ENCODE measurements around the gene TSC22D2.
"Not testable (repeated sequence)": the region's sequence is repeated elsewhere in the genome, so short reads cannot be mapped to it uniquely, and the experiment has no call there.

Gene TSC22D2

GRCh38 chr3:150469931-150470740 lies 62.0 kb downstream of the TSC22D2 start:
- Histone ChIP-seq H3K27ac (ENCODE audit: low read length) (no peak overlapping the region), H3K36me3 (ENCODE audit: insufficient read depth, low read depth, low read length) (no peaks in the 10 kb centered on the region), H3K4me1 (ENCODE audit: insufficient read depth, low read length) (peaks cover 4% of the 10 kb centered on the region; the same call in 1 of the 2 replicates)

GRCh38 chr3:150472421-150472820 lies 64.3 kb downstream of the TSC22D2 start:
- Histone ChIP-seq H3K9me3 (ENCODE audit: insufficient read depth, low read depth, low read length) (no peaks in the 10 kb centered on the region), H3K36me3 (ENCODE audit: insufficient read depth, low read depth, low read length) (no peaks in the 10 kb centered on the region), H3K27me3 (ENCODE audit: insufficient read depth, low read length) (no peaks in the 10 kb centered on the region), H3K4me1 (ENCODE audit: insufficient read depth, low read length) (peaks cover 4% of the 10 kb centered on the region; the same call in 1 of the 2 replicates), H3K9ac (ENCODE audit: low read depth, low read length) (no peak overlapping the region; the same call in 1 of the 2 replicates), H3K27ac (ENCODE audit: low read length) (no peak overlapping the region), H3K4me3 (ENCODE audit: low read length) (no peak overlapping the region)

More at GRCh38 chr3:150469931-150470740, 62.0 kb downstream of the TSC22D2 start:
- H3K4me3 ChIP-seq (ENCODE audit: low read length), result no peak overlapping the region
- no peaks in the 10 kb centered on the region for H3K27me3 ChIP-seq (ENCODE audit: insufficient read depth, low read length)
- no peaks in the 10 kb centered on the region for H3K9me3 ChIP-seq (ENCODE audit: insufficient read depth, low read depth, low read length)
- no peak overlapping the region for H3K9ac ChIP-seq (ENCODE audit: low read depth, low read length)

- H3K36me3 ChIP-seq (ENCODE audit: insufficient read depth, low read depth, low read length); H3K4me3 ChIP-seq (ENCODE audit: low read length); H3K27me3 ChIP-seq (ENCODE audit: insufficient read depth, low read length); H3K27ac ChIP-seq (ENCODE audit: low read length); H3K4me1 ChIP-seq (ENCODE audit: insufficient read depth, low read length); H3K9ac ChIP-seq (ENCODE audit: low read depth, low read length); H3K9me3 ChIP-seq (ENCODE audit: insufficient read depth, low read depth, low read length): not testable (repeated sequence)
These were observed 65.1 kb downstream of the TSC22D2 start for GRCh38 chr3:150473161-150473560.

GRCh38 chr3:150479370-150479769 lies 71.3 kb downstream of the TSC22D2 start:
- no peaks in the 10 kb centered on the region for H3K36me3 ChIP-seq (ENCODE audit: insufficient read depth, low read depth, low read length)
- H3K4me1 ChIP-seq (ENCODE audit: insufficient read depth, low read length), result no peaks in the 10 kb centered on the region
- no peak overlapping the region for H3K27ac ChIP-seq (ENCODE audit: low read length)
- H3K27me3 ChIP-seq (ENCODE audit: insufficient read depth, low read length), result no peaks in the 10 kb centered on the region
- no peak overlapping the region for H3K9ac ChIP-seq (ENCODE audit: low read depth, low read length)
- no peaks in the 10 kb centered on the region for H3K9me3 ChIP-seq (ENCODE audit: insufficient read depth, low read depth, low read length)
- H3K4me3 ChIP-seq (ENCODE audit: low read length), result no peak overlapping the region

- H3K4me3 ChIP-seq (ENCODE audit: low read length), result no peak overlapping the region
- H3K36me3 ChIP-seq (ENCODE audit: insufficient read depth, low read depth, low read length), result no peaks in the 10 kb centered on the region
- H3K4me1 ChIP-seq (ENCODE audit: insufficient read depth, low read length), result no peaks in the 10 kb centered on the region
- no peak overlapping the region for H3K9ac ChIP-seq (ENCODE audit: low read depth, low read length)
- H3K9me3 ChIP-seq (ENCODE audit: insufficient read depth, low read depth, low read length), result no peaks in the 10 kb centered on the region
- H3K27me3 ChIP-seq (ENCODE audit: insufficient read depth, low read length), result no peaks in the 10 kb centered on the region
- no peak overlapping the region for H3K27ac ChIP-seq (ENCODE audit: low read length)
These were observed 72.8 kb downstream of the TSC22D2 start for GRCh38 chr3:150480877-150481276.

- H3K4me3 ChIP-seq (ENCODE audit: low read length), result no peak overlapping the region
- no peaks in the 10 kb centered on the region for H3K4me1 ChIP-seq (ENCODE audit: insufficient read depth, low read length)
- no peaks in the 10 kb centered on the region for H3K27me3 ChIP-seq (ENCODE audit: insufficient read depth, low read length)
- H3K9ac ChIP-seq (ENCODE audit: low read depth, low read length), result no peak overlapping the region
- H3K36me3 ChIP-seq (ENCODE audit: insufficient read depth, low read depth, low read length), result no peaks in the 10 kb centered on the region
- H3K27ac ChIP-seq (ENCODE audit: low read length), result no peak overlapping the region
- H3K9me3 ChIP-seq (ENCODE audit: insufficient read depth, low read depth, low read length), result peaks cover 5% of the 10 kb centered on the region
These were observed 75.1 kb downstream of the TSC22D2 start for GRCh38 chr3:150483226-150483625.

- H3K27me3 ChIP-seq (ENCODE audit: insufficient read depth, low read length), result no peaks in the 10 kb centered on the region
- no peak overlapping the region for H3K9ac ChIP-seq (ENCODE audit: low read depth, low read length)
- H3K4me1 ChIP-seq (ENCODE audit: insufficient read depth, low read length), result no peaks in the 10 kb centered on the region
- H3K27ac ChIP-seq (ENCODE audit: low read length), result no peak overlapping the region
- H3K9me3 ChIP-seq (ENCODE audit: insufficient read depth, low read depth, low read length), result peaks cover 5% of the 10 kb centered on the region
- H3K36me3 ChIP-seq (ENCODE audit: insufficient read depth, low read depth, low read length), result no peaks in the 10 kb centered on the region
- no peak overlapping the region for H3K4me3 ChIP-seq (ENCODE audit: low read length)
These were observed 76.3 kb downstream of the TSC22D2 start for GRCh38 chr3:150484410-150484809.

GRCh38 chr3:150488867-150489266 lies 80.8 kb downstream of the TSC22D2 start:
- Histone ChIP-seq H3K27ac (ENCODE audit: low read length) (no peak overlapping the region), H3K4me1 (ENCODE audit: insufficient read depth, low read length) (no peaks in the 10 kb centered on the region), H3K4me3 (ENCODE audit: low read length) (no peak overlapping the region), H3K36me3 (ENCODE audit: insufficient read depth, low read depth, low read length) (no peaks in the 10 kb centered on the region), H3K9ac (ENCODE audit: low read depth, low read length) (no peak overlapping the region), H3K27me3 (ENCODE audit: insufficient read depth, low read length) (no peaks in the 10 kb centered on the region), H3K9me3 (ENCODE audit: insufficient read depth, low read depth, low read length) (peaks cover 5% of the 10 kb centered on the region)

- Histone ChIP-seq H3K4me1 (ENCODE audit: insufficient read depth, low read length) (no peaks in the 10 kb centered on the region), H3K9me3 (ENCODE audit: insufficient read depth, low read depth, low read length) (peaks cover 5% of the 10 kb centered on the region), H3K27ac (ENCODE audit: low read length) (no peak overlapping the region), H3K9ac (ENCODE audit: low read depth, low read length) (no peak overlapping the region), H3K36me3 (ENCODE audit: insufficient read depth, low read depth, low read length) (no peaks in the 10 kb centered on the region), H3K27me3 (ENCODE audit: insufficient read depth, low read length) (no peaks in the 10 kb centered on the region), H3K4me3 (ENCODE audit: low read length) (no peak overlapping the region)
These were observed 82.3 kb downstream of the TSC22D2 start for GRCh38 chr3:150490277-150490986.

GRCh38 chr3:150494411-150494977 lies 86.4 kb downstream of the TSC22D2 start:
- Histone ChIP-seq H3K4me3 (ENCODE audit: low read length) (no peak overlapping the region), H3K27me3 (ENCODE audit: insufficient read depth, low read length) (no peaks in the 10 kb centered on the region), H3K27ac (ENCODE audit: low read length) (no peak overlapping the region), H3K9ac (ENCODE audit: low read depth, low read length) (no peak overlapping the region), H3K9me3 (ENCODE audit: insufficient read depth, low read depth, low read length) (no peaks in the 10 kb centered on the region), H3K36me3 (ENCODE audit: insufficient read depth, low read depth, low read length) (no peaks in the 10 kb centered on the region), H3K4me1 (ENCODE audit: insufficient read depth, low read length) (no peaks in the 10 kb centered on the region)

- no peaks in the 10 kb centered on the region for H3K27me3 ChIP-seq (ENCODE audit: insufficient read depth, low read length)
- H3K36me3 ChIP-seq (ENCODE audit: insufficient read depth, low read depth, low read length), result no peaks in the 10 kb centered on the region
- H3K4me3 ChIP-seq (ENCODE audit: low read length), result no peak overlapping the region
- H3K4me1 ChIP-seq (ENCODE audit: insufficient read depth, low read length), result no peaks in the 10 kb centered on the region
- H3K27ac ChIP-seq (ENCODE audit: low read length), result no peak overlapping the region
- no peak overlapping the region for H3K9ac ChIP-seq (ENCODE audit: low read depth, low read length)
- H3K9me3 ChIP-seq (ENCODE audit: insufficient read depth, low read depth, low read length), result no peaks in the 10 kb centered on the region; the same call in 1 of the 2 replicates
These were observed 87.1 kb downstream of the TSC22D2 start for GRCh38 chr3:150495149-150495548.

Data from iPS-20b (cell line).